ENCODE measurements around the gene LRRN2.

LRRN2 gene

DNA sequence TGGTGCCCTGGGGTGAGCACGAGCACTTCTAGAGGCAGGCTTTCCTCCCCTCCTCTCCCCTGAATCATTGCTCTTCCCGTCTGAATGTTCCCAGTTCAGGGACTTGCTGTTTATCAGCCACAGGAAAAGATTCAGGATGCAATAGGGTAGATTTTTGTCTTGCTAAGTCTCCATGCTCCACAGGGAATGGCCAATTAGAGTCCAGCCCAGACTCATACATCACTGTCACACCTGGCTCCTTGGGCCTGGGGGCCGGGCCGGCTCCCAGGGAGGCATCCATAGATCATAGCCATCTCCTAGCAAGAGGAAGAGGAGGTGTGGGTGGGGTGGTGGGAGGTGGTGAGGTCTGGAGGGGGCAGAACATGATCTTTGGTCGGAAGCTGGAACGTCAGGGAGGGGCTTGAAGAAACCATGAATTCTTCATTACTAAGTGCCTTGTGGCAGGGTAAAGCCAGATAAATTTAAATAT lies 83.4 kb downstream of the LRRN2 start:
- no peak for TF ChIP-seq CTCF (IDR thresholded peaks at IDR 0.05; ENCODE audit: extremely low read depth, insufficient read depth, missing control alignments)
- in situ Hi-C loops (cut with MboI; ENCODE audit: low pct_unique_long_range_greater_than_20kb, low sequenced_read_pairs, unreplicated experiment): no loop called here
- no peak for DNase-seq (ENCODE audit: low spot score)

- DNase-seq (ENCODE audit: low spot score): no peak
- no peak for TF ChIP-seq CTCF (IDR thresholded peaks at IDR 0.05; ENCODE audit: extremely low read depth, insufficient read depth, missing control alignments)
- in situ Hi-C loops (cut with MboI; ENCODE audit: low pct_unique_long_range_greater_than_20kb, low sequenced_read_pairs, unreplicated experiment): no loop called here
Measured at GRCh38 chr1:204600968-204601367, 84.6 kb downstream of the LRRN2 start.

DNA sequence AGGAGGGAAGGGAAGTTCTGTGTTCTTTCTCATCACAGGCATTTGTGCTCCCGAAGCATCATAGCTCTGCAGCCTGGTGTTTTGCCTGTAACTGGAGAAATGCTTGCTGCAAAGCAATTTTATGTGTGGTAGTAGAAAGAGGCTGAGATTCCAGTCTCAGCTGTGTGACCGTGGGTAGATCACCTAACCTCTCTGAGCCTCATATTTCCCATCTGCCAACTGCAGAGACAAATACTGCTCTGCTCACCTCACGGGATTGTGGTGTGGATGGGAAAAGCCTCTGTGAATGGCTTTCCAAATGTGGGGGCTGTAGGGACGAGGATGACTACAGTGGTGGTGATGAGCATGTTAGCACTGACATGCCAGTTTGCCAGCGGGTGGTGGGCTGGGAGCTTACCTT lies 85.3 kb downstream of the LRRN2 start:
- DNase-seq (ENCODE audit: low spot score): no peak
- in situ Hi-C loops (cut with MboI; ENCODE audit: low pct_unique_long_range_greater_than_20kb, low sequenced_read_pairs, unreplicated experiment): no loop called here
- no peak for TF ChIP-seq CTCF (IDR thresholded peaks at IDR 0.05; ENCODE audit: extremely low read depth, insufficient read depth, missing control alignments)

DNA sequence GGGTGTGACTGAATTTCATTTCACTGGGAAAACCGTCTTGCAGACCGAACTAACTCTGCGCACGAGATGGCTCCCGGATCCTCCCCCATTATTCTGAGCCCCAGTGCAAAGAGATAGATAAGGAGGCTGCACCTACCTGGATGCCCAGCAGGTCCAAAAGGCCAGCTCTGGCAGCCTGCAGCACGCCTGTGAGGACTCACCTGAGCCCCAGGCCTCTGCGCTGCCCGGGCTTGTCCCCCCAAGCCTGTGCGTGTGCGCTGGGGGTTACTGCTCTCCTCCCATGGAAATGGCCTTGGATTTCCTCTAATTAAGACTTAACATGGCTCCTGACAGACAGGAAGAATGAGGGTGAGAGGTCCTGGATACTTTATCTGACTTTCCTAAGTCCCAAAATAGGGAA lies 85.9 kb downstream of the LRRN2 start:
- DNase-seq (ENCODE audit: low spot score): no peak
- no peak for TF ChIP-seq CTCF (IDR thresholded peaks at IDR 0.05; ENCODE audit: extremely low read depth, insufficient read depth, missing control alignments)
- in situ Hi-C loops (cut with MboI; ENCODE audit: low pct_unique_long_range_greater_than_20kb, low sequenced_read_pairs, unreplicated experiment): no loop called here

- TF ChIP-seq CTCF (IDR thresholded peaks at IDR 0.05; ENCODE audit: extremely low read depth, insufficient read depth, missing control alignments): no peak
- DNase-seq (ENCODE audit: low spot score): no peak
- in situ Hi-C loops (cut with MboI; ENCODE audit: low pct_unique_long_range_greater_than_20kb, low sequenced_read_pairs, unreplicated experiment): no loop called here
Measured at GRCh38 chr1:204599098-204599497, 86.4 kb downstream of the LRRN2 start.

GRCh38 chr1:204598319-204598969 lies 87.1 kb downstream of the LRRN2 start:
- DNase-seq (ENCODE audit: low spot score): no peak
- TF ChIP-seq CTCF (IDR thresholded peaks at IDR 0.05; ENCODE audit: extremely low read depth, insufficient read depth, missing control alignments): no peak
- in situ Hi-C loops (cut with MboI; ENCODE audit: low pct_unique_long_range_greater_than_20kb, low sequenced_read_pairs, unreplicated experiment): no loop called here
